Endothelial cell of umbilical vein (primary cell): ENCODE data around the gene THSD4.

Source experiments
- GATA2 ChIP-seq: IDR thresholded peaks from 2 replicates; pipeline ENCODE4 v1.7.0; 2011; ENCODE audit warnings: low read depth, mild to moderate bottlenecking, moderate library complexity, mixed read lengths, low read length; ENCODE audit not compliant: insufficient read length, insufficient read depth
- JUN ChIP-seq: IDR thresholded peaks from 2 replicates; pipeline ENCODE4 v1.6.1; 2011; ENCODE audit warnings: borderline replicate concordance, low read depth; ENCODE audit not compliant: insufficient read length, insufficient read depth
- POLR2A ChIP-seq: IDR thresholded peaks from 2 replicates; pipeline ENCODE4 v1.6.1; 2012; ENCODE audit warnings: low read depth, mild to moderate bottlenecking, control low read depth, low read length
- POLR2AphosphoS5 ChIP-seq: IDR thresholded peaks from 2 replicates; pipeline ENCODE4 v1.6.1; 2012; ENCODE audit warnings: low read depth, mild to moderate bottlenecking, control low read depth, low read length, moderate library complexity; ENCODE audit not compliant: insufficient read depth
- TF ChIP-seq, protein P1 (sequence below): IDR thresholded peaks from 2 replicates; pipeline ENCODE4 v1.6.1; 2011; ENCODE audit not compliant: insufficient read depth, insufficient read length
- TF ChIP-seq, protein P2 (sequence below), 2 donors: IDR thresholded peaks; 1 replicate in 1 of 2; 2 replicates in 1 of 2; pipeline ENCODE4 v1.5.1; 2011; ENCODE audit warnings: low read length in 2 of 2, mild to moderate bottlenecking in 2 of 2, moderate library complexity in 2 of 2, control low read depth in 1 of 2, inconsistent platforms in 1 of 2, low read depth in 1 of 2; ENCODE audit not compliant: insufficient read depth in 1 of 2; ENCODE audit errors: extremely low read depth in 1 of 2

DNA sequence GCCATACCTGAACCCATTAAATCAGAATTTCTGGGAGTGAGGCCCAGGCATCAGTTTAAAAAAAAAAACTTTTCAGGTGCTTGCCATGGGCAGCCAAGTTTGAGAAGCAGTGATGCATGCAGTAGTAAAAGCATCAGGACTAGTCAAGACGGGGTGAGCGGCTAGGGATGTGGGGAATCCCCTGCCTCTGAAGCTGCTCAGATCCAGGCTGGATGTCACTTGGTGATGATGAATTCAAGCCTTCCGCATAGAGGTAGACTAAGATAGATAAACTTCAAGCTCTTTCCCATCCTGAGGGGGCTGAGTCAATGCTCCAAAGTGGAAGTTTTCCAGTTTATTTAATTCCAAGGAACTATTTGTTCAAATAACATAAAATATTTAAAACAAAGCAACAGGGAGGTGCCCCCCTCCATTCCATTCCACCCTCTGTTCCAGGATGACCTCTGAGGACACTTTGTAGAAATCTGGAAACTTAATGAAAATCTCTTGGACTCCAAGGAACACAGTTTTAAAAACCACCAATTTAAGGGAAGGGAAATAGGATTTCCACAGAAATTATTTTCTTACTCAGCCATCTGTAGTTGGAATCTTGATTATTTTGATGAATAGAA is 594.6 kb downstream of the THSD4 start:
- TF ChIP-seq, protein P1, sequence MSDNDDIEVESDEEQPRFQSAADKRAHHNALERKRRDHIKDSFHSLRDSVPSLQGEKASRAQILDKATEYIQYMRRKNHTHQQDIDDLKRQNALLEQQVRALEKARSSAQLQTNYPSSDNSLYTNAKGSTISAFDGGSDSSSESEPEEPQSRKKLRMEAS, result no peak
- TF ChIP-seq, protein P2, sequence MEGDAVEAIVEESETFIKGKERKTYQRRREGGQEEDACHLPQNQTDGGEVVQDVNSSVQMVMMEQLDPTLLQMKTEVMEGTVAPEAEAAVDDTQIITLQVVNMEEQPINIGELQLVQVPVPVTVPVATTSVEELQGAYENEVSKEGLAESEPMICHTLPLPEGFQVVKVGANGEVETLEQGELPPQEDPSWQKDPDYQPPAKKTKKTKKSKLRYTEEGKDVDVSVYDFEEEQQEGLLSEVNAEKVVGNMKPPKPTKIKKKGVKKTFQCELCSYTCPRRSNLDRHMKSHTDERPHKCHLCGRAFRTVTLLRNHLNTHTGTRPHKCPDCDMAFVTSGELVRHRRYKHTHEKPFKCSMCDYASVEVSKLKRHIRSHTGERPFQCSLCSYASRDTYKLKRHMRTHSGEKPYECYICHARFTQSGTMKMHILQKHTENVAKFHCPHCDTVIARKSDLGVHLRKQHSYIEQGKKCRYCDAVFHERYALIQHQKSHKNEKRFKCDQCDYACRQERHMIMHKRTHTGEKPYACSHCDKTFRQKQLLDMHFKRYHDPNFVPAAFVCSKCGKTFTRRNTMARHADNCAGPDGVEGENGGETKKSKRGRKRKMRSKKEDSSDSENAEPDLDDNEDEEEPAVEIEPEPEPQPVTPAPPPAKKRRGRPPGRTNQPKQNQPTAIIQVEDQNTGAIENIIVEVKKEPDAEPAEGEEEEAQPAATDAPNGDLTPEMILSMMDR (IDR thresholded peaks at IDR 0.05; ENCODE audit: extremely low read depth in 1 of 2, insufficient read depth in 1 of 2, low read depth in 1 of 2, low read length in 2 of 2), result no peak
- TF ChIP-seq POLR2AphosphoS5 (no peak), JUN (no peak), POLR2A (no peak), GATA2 (no peak)
